Smooth muscle cell (in vitro differentiated cells): ENCODE data around the gene QKI. TPM values are rescaled to one million over a fixed set of nuclear protein-coding genes. Genes with fewer than 3 reads are reported as not detected.

Experiments
- DNase-seq: peaks from one replicate; lab custom pipeline; 2025; ENCODE audit not compliant: unreplicated experiment; lab: John Stamatoyannopoulos, UW
- H2AFZ ChIP-seq: fragments of 200-600 bp; sonication (generic); 2 replicates; pipeline ENCODE4 v1.6.0; 2016; ENCODE audit warnings: antibody characterized with exemption, low read depth, mild to moderate bottlenecking
- H3F3A ChIP-seq: fragments of 200-600 bp; sonication (generic); 2 replicates; pipeline ENCODE4 v1.6.0; 2017; ENCODE audit warnings: antibody characterized with exemption, low read depth
- H3K27ac ChIP-seq: fragments of 200-600 bp; sonication (generic); 2 replicates; pipeline ENCODE4 v1.5.1; 2016; ENCODE audit warnings: low read depth, mild to moderate bottlenecking
- H3K27me3 ChIP-seq: fragments of 200-600 bp; sonication (generic); 2 replicates; pipeline ENCODE4 v1.6.1; 2016; ENCODE audit warnings: low read depth, mild to moderate bottlenecking
- H3K36me3 ChIP-seq: fragments of 200-600 bp; sonication (generic); 2 replicates; pipeline ENCODE4 v1.5.1; 2016; ENCODE audit warnings: low read depth
- H3K4me1 ChIP-seq: fragments of 200-600 bp; sonication (generic); 2 replicates; pipeline ENCODE4 v1.5.1; 2016; ENCODE audit warnings: low read depth
- H3K4me2 ChIP-seq: fragments of 200-600 bp; sonication (generic); 2 replicates; pipeline ENCODE4 v1.6.0; 2016; ENCODE audit warnings: mild to moderate bottlenecking
- H3K4me3 ChIP-seq: fragments of 200-600 bp; sonication (generic); 2 replicates; pipeline ENCODE4 v1.5.1; 2016; ENCODE audit warnings: mild to moderate bottlenecking
- H3K79me2 ChIP-seq: fragments of 200-600 bp; sonication (generic); 2 replicates; pipeline ENCODE4 v1.6.0; 2016; ENCODE audit warnings: low read depth, mild to moderate bottlenecking
- H3K9ac ChIP-seq: fragments of 200-600 bp; sonication (generic); 2 replicates; pipeline ENCODE4 v1.6.0; 2016; ENCODE audit warnings: low read depth
- H3K9me3 ChIP-seq: fragments of 200-600 bp; sonication (generic); replicated peaks from 2 replicates; pipeline ENCODE4 v1.5.1; 2016; ENCODE audit warnings: low read depth
- H4K20me1 ChIP-seq: fragments of 200-600 bp; sonication (generic); 2 replicates; pipeline ENCODE4 v1.6.0; 2016; ENCODE audit warnings: low read depth
- WGBS: methylation state at CpG from one replicate; pipeline ENCODE4 v1.1.7; 2016; ENCODE audit warnings: low lambda C conversion rate; 5-methylcytosine and 5-hydroxymethylcytosine counted together
- polyA plus RNA-seq: library from polyadenylated mRNA; unstranded; fragments of >200 nt; fragmentation: Nextera tagmentation; extraction: Ambion mirVana; gene quantifications from 2 replicates; pipeline ENCODE4 v1.2.1, GENCODE V29; 2016
- total RNA-seq: library from RNA; depleted of rRNA; stranded (reverse); fragments of >200 nt; gene quantifications from 2 replicates; pipeline ENCODE4 v1.2.3, GENCODE V29; 2014
- TF ChIP-seq, protein P1 (sequence below): fragments of 200-600 bp; sonication (generic); IDR thresholded peaks from 2 replicates; pipeline ENCODE4 v1.5.1; 2017; ENCODE audit warnings: borderline replicate concordance, mild to moderate bottlenecking, antibody characterized with exemption; ENCODE audit not compliant: insufficient read depth, poor library complexity, severe bottlenecking

The QKI gene
- total and polyA plus RNA-seq, 2 experiments from 2014 or later, result 65.1 to 162 TPM

DNA sequence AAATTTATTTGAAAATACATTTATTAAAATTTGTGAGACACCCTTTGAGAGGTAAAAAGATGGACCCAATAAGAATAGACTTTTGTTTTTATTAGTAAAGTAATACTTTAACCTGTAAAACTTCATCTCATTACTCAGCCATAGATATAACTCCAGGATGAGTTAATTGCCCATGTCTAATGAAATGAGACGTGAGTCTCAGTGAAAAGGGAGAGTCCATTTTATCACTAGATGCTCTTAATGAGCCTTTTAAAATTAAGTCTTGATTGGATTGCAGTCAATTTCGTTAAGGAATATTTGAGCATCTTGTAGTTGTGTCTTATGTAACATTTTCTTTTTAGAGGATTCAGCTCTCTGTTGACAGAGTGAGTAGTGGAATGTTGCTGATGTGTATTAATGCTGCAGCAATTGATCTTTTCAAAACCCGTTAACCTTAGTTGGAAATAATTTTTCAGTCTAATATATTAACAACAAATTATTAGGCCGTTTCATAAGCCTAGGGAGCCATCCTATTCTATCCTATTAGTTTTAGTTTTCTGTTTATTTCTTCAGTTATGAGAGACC, 77.3 kb downstream of the QKI start:
- H3K4me3 ChIP-seq, result no peak overlapping the region
- peak overlapping the region; percentile 67 for H3K27ac ChIP-seq
- 90% methylated on average over 4 of the region's 4 CpGs for WGBS
- TF ChIP-seq, protein P1, sequence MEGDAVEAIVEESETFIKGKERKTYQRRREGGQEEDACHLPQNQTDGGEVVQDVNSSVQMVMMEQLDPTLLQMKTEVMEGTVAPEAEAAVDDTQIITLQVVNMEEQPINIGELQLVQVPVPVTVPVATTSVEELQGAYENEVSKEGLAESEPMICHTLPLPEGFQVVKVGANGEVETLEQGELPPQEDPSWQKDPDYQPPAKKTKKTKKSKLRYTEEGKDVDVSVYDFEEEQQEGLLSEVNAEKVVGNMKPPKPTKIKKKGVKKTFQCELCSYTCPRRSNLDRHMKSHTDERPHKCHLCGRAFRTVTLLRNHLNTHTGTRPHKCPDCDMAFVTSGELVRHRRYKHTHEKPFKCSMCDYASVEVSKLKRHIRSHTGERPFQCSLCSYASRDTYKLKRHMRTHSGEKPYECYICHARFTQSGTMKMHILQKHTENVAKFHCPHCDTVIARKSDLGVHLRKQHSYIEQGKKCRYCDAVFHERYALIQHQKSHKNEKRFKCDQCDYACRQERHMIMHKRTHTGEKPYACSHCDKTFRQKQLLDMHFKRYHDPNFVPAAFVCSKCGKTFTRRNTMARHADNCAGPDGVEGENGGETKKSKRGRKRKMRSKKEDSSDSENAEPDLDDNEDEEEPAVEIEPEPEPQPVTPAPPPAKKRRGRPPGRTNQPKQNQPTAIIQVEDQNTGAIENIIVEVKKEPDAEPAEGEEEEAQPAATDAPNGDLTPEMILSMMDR, result no peak
- peaks cover 100% of the 10 kb centered on the region for H3K79me2 ChIP-seq
- no peak overlapping the region for H3K4me2 ChIP-seq
- H3F3A ChIP-seq, result no peaks in the 10 kb centered on the region
- H3K9me3 ChIP-seq, result no peaks in the 10 kb centered on the region
- H3K36me3 ChIP-seq, result no peaks in the 10 kb centered on the region
- no peak for DNase-seq
- no peaks in the 10 kb centered on the region for H3K27me3 ChIP-seq
- peaks cover 13% of the 10 kb centered on the region for H3K4me1 ChIP-seq
- no peak overlapping the region for H2AFZ ChIP-seq
- H3K9ac ChIP-seq, result no peak overlapping the region
- peaks cover 100% of the 10 kb centered on the region for H4K20me1 ChIP-seq

DNA sequence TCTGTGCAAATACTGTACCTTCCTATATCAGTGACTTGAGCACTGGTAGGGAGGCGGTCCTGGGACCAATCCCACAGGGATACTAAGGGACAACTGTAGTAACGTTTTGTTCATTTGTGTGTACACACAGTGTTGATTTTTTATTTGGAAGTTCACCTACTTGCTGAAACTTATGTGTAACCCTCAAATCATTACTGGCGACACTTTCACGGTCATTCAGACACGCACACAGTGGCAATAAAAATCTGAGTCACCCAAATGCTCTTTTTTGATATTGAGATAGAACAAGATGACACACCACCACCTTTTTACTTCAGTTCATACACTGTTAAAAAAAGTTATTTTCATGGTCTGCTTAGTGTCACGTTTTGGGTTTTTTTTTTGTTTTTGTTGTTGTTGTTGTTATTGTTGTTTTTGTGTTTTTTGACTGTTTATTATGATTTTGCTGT, 79.8 kb downstream of the QKI start:
- 66% methylated on average over 6 of the region's 6 CpGs for WGBS
- peaks cover 100% of the 10 kb centered on the region for H4K20me1 ChIP-seq
- H3K9me3 ChIP-seq, result no peaks in the 10 kb centered on the region
- no peaks in the 10 kb centered on the region for H3F3A ChIP-seq
- TF ChIP-seq, protein P1, result no peak
- no peaks in the 10 kb centered on the region for H3K27me3 ChIP-seq
- no peak overlapping the region for H3K27ac ChIP-seq
- peaks cover 100% of the 10 kb centered on the region for H3K79me2 ChIP-seq
- peaks cover 10% of the 10 kb centered on the region for H3K4me1 ChIP-seq
- H3K4me3 ChIP-seq, result no peak overlapping the region
- no peak for DNase-seq
- H3K36me3 ChIP-seq, result no peaks in the 10 kb centered on the region
- no peak overlapping the region for H2AFZ ChIP-seq
- H3K9ac ChIP-seq, result no peak overlapping the region
- H3K4me2 ChIP-seq, result no peak overlapping the region

DNA sequence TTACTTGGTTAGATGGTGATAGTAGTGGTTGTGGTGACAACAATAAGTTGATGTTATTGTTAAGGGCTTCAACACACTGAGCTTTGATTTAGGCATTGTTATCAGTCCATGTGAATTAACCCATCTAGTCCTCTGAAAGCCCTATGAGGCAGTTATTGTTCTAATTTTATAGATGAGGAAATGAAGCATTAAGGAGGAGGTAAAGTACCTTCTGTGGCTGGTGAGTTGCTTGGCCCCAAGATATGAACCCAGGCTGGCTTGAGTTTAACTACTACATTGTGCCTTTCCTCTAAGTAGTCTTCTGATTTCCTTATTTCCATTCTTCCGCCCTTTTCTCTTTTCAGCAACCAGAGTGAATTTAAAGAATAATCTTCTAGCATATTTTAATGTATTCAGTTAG, 81.7 kb downstream of the QKI start:
- no peaks in the 10 kb centered on the region for H3F3A ChIP-seq
- H3K27me3 ChIP-seq, result no peaks in the 10 kb centered on the region
- peaks cover 99% of the 10 kb centered on the region for H4K20me1 ChIP-seq
- no peak overlapping the region for H3K4me3 ChIP-seq
- peaks cover 100% of the 10 kb centered on the region for H3K79me2 ChIP-seq
- H2AFZ ChIP-seq, result no peak overlapping the region
- WGBS, result 90% methylated on average over 1 of the region's 1 CpG
- H3K4me2 ChIP-seq, result no peak overlapping the region
- H3K9me3 ChIP-seq, result no peaks in the 10 kb centered on the region
- H3K36me3 ChIP-seq, result no peaks in the 10 kb centered on the region
- no peak overlapping the region for H3K9ac ChIP-seq
- TF ChIP-seq, protein P1, result no peak
- no peak overlapping the region for H3K27ac ChIP-seq
- no peak for DNase-seq
- peaks cover 3% of the 10 kb centered on the region for H3K4me1 ChIP-seq

GRCh38 chr6:163500105-163500504, 85.6 kb downstream of the QKI start:
- DNase-seq, result no peak
- H3K27me3 ChIP-seq, result no peaks in the 10 kb centered on the region
- no peaks in the 10 kb centered on the region for H3K4me1 ChIP-seq
- H4K20me1 ChIP-seq, result peaks cover 98% of the 10 kb centered on the region
- no peaks in the 10 kb centered on the region for H3K36me3 ChIP-seq
- H3K9ac ChIP-seq, result no peak overlapping the region
- H2AFZ ChIP-seq, result no peak overlapping the region
- H3K4me3 ChIP-seq, result no peak overlapping the region
- no peaks in the 10 kb centered on the region for H3F3A ChIP-seq
- 88% methylated on average over 2 of the region's 2 CpGs for WGBS
- peaks cover 100% of the 10 kb centered on the region for H3K79me2 ChIP-seq
- H3K27ac ChIP-seq, result no peak overlapping the region
- H3K9me3 ChIP-seq, result no peaks in the 10 kb centered on the region
- H3K4me2 ChIP-seq, result no peak overlapping the region
- TF ChIP-seq, protein P1, result no peak
